NCI-H524 (cell line): ENCODE data around the gene RAI1.
A peak's percentile ranks its signal among the peaks of the same experiment; 100 is the strongest.

Experiments
- DNase-seq, 2 experiments: peaks; one replicate each; lab custom pipeline; 2025; lab: John Stamatoyannopoulos, UW

RAI1 gene

DNA sequence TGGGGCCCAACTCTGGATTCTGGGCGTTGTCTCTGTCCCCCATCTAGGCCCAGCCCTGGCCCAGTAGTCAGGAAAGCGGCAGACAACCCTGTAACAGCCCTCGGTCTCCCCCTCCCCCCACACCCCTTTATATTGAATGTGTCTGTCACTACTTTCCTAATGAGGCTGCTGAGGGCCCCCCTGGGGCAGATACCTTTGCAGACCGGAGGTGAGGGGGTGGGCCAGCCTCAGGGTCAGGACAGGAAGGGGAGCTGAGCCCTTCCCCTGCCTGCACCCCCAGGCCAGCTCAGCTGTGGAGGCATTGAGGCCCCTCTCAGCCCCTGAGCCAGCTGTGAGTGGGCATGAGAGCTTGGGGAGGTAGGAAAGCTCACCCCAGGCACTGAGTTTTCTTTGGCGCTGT lies 17.1 kb downstream of the RAI1 start:
- DNase-seq = no peak

DNA sequence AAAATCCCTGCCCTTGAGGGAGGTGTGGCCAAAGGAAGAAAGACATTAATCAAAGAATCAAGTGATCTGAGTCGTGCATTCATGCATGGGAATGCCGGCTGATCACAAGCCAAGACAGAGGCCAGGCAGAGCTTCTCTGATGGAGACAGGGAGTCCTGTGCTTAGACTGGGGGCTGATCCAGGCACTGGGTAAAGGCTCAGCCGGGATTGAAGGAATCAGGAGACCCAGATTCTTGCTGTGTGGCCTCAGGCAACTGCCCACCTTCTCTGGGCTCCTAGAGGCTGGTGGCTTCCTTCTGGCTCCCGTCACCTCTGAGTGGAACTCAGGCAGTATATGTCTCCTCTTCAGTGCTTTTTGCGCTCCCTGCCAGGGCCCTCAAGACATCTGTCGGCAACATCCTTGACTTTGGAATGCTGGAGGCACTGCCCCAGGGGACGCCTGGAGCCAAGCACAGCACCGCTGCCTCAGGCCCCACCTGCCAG lies 17.7 kb downstream of the RAI1 start:
- peak; percentile 53 to 86 for DNase-seq

DNA sequence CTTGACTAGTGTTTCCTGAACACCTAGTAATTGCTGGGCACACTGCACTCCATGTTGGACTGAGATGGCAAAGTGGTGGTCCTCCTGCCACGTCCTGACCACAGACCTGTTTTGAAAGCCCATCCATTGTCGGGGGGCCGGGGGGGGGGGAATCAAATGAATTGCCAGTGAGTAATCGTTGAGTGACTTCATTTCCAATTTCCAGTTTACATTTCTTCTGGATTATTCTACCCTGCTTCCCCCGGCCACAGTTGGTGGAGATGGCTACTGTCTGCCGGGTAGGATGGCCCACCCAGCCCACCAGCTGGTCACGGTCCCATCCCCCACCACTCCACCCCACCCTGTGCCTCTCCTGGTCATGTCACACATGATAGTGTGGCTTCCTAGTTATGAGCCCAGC lies 18.2 kb downstream of the RAI1 start:
- no peak for DNase-seq

DNA sequence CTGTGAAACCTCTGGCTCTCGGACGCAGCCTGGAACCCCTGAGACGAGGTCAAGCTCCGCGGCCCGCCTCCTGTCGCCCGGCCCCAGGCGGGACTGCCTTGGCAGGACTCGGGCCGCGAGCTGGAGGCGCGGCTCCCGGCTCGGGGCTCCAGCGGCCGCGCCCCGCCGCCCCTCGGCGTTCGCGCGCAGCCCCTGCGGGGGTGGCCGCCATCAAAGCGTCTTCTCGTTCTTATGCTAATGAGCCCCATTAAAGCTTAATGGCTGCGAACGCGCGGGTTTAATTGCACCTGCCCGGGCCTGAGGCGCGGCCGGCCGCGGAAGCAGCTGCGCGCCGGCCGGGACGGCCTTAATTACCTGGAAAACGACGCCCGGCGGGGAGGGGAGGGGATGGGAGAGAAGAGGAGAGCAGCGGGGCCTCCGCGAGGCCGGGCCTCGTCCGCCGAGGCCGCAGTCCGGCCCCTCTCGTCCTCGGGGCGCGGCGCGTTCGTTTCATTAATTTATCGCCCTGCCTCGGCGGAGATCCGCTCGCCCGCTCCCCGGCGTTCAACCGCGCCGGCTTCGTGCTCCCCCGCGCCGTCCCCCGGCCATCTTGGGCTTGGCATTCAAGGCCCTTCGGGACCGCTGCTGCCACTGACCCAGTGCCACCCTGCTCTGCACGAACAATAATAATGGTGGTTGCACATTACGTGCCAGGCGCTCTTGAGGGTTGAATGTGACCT lies 19.2 kb downstream of the RAI1 start:
- no peak for DNase-seq

DNA sequence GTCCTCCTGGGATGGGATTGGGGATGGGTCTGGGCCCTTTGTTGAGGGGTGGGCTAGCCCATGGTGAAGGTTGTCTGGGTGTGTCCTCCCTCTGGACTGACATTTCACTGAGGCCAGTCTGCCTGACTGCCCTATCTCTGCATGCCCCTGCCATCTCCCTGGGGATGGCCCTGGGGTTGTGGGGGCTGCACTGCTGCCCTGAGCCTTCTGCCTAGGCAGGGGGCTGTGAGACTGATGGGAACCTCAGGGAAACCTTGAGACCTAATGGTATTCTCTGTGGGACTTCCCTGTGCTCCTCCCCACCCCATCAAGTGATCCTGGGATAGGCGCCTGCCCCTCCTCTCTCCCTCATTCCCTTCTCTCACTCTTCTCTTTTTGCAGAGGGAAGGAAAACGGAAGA lies 19.9 kb downstream of the RAI1 start:
- no peak for DNase-seq

DNA sequence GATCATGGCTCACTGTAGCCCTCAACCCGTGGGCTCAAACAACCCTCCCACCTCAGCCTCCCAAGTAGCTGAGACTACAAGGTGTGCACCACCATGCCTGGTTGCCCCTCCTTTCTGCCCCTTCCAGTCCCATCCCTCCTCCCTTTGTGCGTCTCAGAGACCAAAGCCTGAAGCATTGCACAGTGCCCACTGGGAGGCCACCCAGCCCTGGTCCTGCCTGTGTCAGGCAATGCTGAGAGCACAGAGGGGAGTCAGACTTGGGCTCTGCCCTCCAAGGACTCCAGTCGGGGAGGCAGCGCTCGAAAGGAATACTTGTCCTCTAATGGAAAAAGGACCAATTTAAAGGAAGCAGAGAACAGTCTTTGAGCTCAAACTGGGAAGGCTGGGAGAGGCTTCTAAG lies 20.4 kb downstream of the RAI1 start:
- peak in 1 of 2 experiments; percentile 13 for DNase-seq

DNA sequence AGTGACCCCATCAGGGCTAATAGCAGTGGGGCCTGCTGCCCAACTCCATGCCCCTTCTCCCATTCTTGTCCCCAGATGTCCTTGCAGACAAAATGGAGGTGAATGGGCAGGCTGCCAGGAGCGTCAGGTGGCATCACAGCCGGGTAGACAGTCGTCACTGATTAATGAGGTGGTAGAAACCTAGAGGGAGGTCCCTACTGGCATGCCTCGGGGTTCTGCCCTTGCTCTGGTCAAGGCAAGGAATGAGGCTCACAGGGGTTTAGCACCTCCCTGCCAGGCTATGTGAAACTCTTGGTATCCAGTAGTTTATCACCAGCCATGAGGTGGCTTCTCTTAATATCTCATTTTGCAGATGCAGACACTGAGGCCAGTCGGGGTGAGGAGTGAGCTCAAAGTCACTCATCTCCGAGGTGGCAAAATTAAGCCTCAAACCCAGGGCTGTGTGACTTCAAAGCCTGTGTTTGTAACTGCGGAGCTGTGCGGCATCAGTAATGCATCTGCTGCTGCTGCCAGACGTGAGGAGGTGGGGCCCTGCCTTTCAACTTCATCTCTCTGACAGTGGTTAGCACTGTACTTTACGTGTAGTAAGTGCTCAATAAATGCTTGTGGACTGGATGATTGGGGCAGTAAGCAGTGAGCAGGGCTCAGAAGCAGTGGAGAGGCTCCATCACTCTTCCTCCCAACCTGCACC lies 21.3 kb downstream of the RAI1 start:
- peak; percentile 55 to 85 for DNase-seq

DNA sequence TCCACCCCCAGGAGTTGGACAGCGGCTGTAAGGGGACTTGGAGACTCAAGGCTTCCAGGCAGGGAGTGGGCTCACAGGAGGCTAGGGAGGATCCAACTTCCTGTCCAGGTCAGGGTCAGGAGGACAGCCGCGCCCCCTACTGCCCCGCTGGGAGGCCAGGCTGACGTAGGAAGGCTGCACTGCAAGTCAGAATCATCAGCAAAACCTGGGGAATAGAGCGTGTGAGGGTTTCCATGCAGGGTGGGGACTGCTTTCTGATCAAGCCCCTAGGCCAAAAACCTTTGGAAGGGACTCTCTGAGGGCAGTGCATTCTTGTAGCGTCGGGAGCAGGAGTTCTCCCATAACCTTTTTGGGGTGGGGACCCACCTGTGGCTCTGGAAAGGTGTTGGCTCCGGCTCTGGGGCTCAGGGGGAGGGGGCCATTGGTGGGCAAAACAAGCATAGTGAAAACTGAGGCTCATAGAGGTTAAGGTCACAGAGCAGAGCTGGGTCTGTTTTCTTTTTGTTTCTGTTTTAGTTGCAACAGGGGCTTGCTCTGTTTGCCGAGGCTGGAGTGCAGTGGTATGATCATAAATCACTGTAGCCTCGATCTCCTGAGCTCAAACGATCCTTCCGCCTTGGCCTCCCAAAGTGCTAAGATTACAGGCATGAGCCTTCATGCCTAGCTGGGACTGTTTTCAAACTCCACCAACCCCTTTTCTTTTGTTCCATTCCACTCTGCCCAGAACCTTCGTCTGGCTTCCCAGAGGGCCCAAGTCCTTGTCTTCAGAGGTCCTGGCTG lies 22.1 kb downstream of the RAI1 start:
- no peak for DNase-seq

DNA sequence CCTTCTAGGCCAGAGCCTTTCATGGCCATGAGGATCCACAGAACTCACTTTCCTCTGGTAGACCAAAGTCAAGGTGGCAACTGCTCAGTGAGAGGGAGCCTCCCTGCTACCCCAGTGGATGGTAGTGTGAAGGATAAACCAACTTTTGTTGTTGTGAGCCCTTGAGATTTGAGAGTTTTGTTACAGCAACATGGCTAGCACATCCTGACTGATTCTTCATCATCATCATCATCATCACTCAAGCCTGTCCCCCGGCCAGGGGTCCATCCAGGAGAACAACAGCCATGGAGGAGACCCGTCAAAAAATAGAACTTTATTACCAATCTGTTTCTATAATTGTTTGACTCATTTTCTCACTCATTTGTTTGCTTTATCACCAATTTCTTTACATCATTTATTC lies 23.7 kb downstream of the RAI1 start:
- no peak for DNase-seq

DNA sequence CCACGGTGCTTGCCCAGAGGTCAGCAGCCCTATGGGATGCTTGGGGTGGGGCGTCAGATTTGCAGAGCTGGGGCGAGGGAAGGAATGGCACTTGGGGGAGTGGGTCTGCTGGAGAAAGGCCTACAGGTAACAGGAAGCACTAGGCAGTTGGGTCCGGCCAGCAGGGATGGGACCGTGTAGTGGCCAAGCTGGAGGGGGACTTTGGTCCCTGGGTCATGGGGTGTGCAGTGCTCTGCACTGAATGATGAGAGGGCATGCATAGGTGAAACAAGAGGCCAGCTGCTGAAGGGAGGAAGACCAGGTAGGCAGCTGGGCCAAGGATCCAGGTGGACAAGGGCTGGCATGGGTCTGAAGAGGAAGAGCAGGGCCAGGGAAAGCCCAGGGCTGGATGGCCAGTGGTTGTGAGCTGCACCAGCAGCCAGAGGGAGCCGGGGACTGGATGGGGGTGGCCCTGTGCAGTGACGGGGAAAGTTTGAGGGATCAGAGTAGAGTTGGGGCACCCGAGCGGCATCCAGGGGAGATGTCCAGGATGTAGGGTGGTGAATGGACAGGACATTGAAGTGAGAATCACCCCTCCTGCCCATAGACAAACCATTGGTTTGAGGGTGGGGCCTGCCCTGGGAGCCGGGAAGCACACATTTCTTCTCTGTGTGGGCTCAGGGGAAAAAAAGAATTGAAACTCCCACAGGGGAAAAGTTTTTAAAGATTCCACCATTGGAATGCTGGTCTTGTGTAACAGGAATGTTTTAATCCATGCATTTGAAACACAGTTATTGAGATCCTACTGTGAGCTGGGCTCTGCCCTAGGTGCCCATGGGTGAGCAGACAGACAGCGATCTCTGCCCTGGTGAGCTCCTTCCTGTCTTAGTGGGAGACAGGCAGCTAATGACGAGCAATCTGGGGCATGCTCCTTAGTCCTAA lies 25.1 kb downstream of the RAI1 start:
- no peak for DNase-seq

DNA sequence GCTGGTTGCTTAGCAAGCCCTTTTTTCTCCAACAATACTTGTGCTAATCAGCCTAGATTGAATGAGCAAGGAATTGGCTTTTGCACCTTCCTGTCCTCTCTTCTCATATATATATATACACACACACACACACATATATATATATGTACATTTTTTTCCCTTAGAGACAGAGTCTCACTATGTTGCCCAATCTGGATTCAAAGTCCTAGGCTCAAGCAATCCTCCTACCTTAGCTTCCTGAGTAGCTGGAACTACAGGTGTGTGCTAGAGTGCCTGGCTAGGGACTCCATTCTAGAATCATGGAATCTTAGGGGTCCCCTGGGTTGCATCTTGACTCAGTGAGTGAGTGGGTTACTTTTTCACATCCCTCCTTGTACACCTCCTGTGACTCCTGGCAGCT lies 27.0 kb downstream of the RAI1 start:
- no peak for DNase-seq

DNA sequence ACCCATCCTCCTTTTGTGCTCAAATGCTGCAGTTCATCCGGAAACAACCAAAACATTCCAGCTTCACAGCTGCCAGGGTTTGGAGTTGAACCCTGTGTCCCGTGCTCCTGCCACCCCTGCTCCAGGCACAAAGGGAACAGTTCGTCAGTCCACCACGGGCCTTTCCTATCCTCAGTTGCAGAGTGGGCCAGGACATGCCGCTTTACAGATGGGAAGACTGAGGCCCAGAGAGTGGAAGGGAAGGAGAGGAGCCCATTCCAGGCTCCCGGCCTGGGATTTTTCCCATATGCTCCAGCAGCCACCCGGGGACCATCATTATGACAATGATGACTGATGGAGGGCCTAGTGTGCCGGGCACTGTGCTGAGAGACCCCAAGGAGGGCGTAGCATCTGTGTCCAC lies 27.6 kb downstream of the RAI1 start:
- no peak for DNase-seq

DNA sequence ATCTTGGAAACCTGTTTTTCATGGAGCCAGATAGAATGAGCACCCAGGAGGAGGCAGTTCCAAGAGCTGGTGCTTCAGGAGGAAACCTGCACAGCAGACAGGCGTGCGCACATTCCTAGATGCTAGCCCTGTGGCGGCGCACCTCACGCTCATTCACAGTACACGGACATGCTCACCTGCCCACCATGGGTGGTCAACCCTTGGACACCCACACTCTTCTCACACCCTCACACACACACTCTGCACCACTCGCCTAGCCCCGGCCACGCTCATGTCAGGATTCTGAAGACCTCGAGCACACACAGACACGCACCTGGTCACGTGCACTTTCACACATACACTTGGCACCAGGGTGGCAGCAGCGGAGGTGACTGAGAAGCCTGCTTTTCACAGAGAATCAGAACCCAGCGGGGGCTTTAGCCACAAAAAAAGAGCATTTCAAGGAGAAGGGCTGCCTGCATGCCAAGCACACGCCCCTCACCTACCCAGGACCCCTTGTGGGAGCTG lies 28.6 kb downstream of the RAI1 start:
- no peak for DNase-seq

DNA sequence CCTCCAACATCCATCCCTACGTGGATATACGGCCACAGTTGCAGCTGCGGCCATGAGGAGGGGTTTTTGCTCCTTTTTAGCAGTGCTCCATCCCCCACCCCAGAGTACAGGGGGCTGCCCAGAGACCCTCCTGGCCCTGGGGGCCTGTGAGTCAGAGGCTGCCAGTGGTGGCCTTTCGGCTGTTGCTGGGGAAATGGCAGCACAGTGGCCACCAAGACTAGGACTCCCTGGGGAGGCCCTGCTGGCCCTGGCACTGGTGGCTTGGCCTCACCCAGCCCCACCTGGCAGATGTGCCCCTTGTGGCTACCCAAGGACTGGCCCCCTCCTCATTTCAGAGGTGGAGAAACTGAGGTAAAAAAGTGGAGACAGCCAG lies 29.1 kb downstream of the RAI1 start:
- no peak for DNase-seq

DNA sequence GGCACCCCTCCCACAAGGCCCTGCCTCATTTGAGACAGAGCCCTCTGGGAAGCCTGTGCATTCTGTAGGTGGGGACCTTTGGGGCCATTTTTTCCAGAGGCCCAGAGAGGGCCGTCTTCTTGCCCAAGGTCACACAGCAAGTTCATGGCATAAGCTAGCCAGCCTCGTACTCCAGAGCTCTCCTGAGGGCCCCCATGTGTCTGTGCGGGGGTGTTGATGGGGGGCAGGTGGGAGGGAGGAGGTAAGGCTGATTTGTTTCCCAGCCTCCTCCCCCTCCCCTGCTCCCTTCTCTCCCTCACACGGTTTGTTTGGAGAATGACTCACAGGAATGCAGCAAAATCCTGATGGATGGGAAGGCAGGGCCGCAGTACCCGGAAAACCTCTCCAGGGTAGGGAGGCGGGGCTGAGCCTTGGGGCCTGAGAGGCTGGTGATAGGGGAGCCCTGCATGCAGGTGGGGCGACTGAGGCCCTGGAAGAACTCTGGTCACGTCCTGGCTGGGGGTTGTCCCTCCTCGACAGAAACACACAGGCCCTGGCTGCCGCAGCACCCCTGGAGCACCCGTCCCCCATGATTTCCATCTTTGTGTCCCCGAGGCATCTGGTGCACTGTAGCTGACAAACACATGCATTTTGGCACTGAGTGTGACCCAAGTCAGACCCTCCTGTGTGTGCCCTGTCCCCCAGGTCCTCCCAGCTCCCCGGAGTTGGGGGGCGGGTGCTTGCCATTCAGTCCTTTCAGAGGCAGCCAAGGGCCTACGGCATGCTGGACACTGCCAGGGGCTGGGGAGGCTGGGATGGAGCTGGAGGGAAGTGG lies 29.7 kb downstream of the RAI1 start:
- no peak for DNase-seq

DNA sequence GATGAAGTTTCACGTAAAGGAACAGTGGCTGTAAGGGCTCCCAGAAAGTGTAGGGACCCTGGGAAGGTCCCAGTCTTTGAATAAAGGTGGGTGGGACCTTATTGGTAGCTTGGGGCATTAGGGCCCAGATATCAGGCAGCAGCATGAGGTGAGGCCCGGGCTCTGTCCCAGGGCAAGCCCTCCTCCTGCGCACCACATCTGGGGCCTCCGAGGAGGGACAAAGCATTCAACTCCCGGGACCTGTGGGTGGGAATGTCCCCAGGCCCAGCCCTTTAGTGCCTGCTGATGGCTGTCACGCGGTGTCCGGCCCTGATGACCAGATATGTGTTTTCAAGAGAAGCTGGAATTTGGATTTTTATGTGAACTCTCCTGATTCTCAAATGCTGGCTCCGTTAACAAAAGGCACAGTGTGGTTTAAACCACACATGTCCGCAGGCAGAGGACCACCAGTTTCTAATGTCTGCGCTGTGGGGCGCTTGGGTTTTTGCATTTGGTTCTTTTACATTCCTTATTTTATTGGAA lies 30.4 kb downstream of the RAI1 start:
- no peak for DNase-seq

DNA sequence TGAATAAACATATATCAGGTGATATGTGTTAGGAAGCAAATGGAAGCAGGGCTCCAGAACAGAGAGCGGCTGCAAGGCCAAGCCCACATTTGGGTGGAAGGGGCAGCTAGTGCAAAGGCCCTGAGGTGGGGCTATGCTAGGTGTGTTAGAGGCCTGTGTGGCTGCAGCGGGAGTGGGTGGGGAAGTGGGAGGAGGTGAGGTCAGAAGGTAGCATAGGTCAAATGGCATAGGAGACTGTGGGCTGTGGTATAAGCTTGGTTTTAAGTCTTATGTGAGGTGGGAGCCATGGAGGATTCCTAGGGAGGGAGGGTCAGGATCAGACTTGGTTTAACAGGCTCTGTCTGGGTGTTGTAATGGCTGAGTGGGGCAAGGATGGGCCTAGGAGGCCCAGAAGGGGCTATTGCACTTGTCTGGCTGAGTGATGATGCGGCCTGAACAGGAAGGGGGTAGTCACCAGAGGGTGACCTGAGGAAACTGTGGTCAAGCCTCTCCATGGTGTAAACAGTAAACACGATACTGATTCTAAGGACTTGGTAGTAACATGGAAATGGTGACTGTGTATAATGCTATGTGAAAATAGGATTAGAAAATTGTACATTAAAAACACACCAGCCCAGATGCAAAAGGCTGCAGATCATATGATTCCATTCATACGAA lies 31.1 kb downstream of the RAI1 start:
- no peak for DNase-seq

DNA sequence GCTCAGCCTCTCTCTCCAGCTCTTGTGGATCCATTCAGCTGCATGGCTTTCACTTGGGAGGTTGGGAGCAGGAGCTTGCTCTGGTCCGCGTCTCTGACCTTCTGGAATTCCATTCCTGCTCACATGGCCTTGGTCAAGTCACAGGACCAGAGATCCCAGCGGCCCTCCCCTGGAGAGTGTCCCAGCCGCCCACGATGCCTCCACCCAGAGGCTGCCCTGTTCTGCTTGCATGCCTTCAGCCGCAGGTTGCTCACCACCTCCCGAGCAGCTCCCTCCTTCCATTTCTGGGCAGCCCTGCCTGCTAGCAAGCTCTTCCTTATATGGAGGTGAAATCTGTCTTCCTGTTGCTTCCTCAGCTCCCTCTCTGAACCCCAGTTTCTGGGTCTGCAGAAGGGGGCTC lies 32.6 kb downstream of the RAI1 start:
- DNase-seq = peak in 1 of 2 experiments; percentile 41

DNA sequence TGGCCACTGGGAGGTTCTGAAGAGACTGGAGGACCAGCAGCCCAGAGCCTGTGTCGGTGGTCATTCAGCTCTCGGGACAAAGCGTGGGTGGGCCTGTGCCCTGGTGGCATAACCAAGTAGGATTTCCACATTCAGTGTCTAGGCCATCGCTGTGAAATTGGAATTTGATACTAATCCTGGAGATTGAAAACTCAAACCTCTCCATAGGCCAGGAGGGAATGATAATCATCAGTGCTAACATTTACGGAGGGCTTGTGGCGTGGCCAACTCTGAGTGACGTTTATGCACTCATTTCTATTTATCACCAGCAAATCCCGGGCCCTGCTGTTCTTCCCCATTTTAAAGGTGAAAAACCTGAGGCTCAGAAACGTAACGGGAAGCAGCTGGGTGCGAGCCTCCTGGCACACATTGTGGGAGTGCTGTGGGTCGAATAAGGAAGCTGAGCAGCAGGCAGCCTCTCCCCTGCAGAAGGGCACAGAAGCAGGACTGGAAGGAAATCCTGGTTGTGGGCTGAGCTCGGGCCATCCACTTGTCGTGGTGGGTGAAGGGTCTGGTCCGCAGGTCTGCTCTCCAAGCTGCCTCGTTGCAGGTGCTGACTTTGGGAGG lies 33.1 kb downstream of the RAI1 start:
- peak in 1 of 2 experiments; percentile 70 for DNase-seq

DNA sequence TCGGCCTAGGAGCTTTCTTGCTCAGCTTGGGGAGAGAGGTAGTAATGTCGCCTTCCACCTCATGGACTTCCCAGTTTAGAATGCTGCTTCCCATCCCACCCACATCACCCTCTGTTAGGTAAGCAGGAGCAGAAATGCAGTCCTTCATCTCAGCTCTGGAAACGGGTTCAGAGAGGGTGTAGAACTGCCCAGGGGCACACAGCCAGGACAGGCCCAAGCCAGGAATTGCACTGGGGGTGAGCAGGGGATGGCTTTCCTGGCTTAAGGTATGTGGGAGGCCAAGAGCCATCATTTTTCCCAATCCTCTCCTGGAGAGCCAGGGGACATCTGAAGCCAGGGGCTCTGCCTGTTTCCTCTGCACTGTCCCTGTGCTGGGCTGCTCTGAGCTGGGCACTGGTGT lies 33.6 kb downstream of the RAI1 start:
- DNase-seq = no peak
